Frontal cortex (tissue), 4 donors: ENCODE measurements around the gene EDN2. TPM values are rescaled to one million over a fixed set of nuclear protein-coding genes. Genes with fewer than 3 reads are reported as not detected.

Experiments used
- DNase-seq, 2 donors: peaks; one replicate each; pipeline ENCODE4 v3.0.0; 2012; ENCODE audit warnings: low spot score in 2 of 2
- FAIRE-seq: peaks from 2 replicates; lab custom pipeline; 2012; peaks lifted over from hg19 to GRCh38; lab: Jason Lieb, UNC
- total RNA-seq: library from RNA; depleted of rRNA; stranded (reverse); fragments of >200 nt; gene quantifications from one replicate; pipeline ENCODE4 v1.2.3, GENCODE V29; 2014
- donor health status: control.
- donor health status: control.
- donor health status: control.

The EDN2 gene
- not detected for total RNA-seq

DNA sequence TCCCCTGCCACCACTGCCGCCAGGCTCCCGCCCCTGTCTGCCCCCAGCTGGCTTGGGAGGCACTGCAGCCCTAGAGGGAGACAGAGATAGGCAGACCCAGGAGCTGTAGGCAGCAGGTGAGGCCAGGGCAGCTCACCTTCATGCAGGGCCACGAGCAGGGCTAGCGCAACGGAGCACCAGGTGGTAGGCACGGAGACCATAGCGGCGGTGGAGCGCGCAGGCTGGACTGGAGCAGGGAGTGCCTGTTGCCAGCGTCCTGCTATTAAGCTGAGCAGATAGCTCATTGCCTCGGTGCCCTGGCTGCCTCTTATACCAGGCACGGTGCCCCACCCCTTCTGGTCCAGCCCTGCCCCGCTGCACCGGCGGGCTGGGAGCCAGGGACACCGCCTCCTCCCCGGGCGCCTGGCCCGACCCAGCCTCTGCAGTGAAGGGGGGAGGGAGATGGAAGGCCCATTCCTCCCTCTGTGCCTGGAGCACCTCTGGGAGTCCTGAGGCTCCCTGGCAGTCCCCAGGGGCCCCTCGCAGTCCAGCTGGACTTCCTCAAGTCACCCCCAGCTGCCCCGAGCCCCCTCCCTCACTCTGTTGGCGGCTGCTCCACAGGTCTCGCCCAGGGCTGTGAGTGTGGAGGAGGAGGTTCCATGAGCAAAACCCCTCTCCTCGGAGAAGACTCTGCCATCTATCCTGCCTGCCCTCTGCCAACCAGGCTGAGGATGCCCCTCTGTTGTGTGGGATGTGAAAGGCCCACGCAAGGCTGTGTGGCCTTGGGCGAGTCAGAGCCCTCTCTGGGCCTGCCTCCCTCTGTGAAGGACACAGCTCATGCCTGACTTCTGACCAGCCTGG, at the start of gene EDN2:
TSS of gene EDN2 (minus strand) at position 282 of the 840 bp plus-strand sequence. CDS start at position 200, 82 bp downstream.
- FAIRE-seq (no peak), DNase-seq (no peak)

- DNase-seq (no peak), FAIRE-seq (no peak)
Observed at GRCh38 chr1:41533731-41534080, 49.2 kb upstream of the EDN2 start.

DNA sequence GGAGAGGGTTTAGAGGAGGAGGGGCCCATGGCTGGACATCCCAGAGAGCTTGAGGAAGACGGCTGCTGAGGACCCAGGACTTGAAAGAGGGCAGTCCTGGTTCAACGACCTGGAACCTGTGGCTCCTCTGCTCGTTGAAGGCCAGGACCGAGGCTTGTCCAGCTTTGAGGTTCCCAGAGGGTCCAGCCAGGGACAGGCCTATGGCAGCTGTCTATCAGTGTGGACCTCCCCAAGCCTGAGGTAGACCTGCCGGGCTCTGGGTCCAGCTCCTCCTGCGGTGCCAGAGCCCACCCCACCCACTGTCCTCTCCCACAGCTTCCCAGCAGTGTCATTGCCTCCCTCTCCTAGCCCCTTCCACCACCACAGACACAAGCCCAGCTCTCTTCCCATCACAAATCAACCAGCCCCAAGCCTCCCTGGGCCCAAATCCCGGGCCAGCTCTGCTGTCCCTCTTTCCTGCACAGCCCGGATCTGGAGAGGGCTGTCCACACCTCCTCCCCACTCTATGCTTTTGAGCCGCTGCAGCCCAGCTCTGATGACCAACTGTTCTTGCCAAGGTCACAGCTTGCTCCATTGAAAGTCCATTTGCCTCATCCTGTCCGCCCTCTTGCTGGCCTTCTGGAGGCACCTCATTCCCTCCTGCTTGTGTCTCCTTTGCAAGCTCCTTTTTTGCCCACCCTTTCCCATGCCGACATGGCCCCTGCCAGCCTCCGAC, 48.7 kb upstream of the EDN2 start:
- DNase-seq (no peak), FAIRE-seq (no peak)

DNA sequence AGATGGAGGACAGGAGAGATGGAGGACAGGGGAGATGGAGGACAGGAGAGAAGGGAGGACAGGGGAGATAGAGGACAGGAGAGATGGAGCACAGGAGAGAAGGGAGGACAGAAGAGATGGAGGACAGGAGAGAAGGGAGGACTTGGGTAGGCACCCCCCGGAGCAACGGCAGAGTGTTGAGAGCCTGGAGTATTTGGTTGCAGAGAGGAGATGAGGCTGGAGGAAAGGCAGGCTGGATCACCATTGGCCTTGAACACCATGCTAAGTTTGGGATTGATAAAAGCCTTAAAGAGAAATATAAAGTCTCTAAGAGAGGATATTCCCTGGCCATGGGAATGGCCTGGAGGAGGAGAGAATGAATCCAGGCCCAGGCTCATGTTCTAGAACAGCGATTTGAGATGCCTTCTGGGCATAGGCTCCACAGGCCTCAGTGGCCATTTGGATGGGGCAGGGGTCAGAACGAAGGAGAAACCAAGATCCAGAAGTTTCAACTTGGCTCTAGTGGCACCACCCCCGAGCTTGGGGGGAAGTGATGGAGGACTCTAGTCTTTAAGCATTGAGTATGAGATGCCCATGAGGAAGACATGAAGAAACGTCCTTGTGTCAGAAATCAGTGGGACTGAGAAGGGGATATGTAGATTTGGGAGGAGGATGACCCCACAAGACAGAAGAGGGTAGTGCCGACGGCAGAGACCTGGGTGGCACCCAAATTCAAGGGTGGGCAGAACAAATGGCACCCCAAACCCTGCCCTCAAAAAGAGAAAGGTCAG, 47.9 kb upstream of the EDN2 start:
- DNase-seq (no peak), FAIRE-seq (no peak)

- no peak for DNase-seq
- FAIRE-seq, result no peak
Observed at GRCh38 chr1:41530411-41530810, 45.9 kb upstream of the EDN2 start.

DNA sequence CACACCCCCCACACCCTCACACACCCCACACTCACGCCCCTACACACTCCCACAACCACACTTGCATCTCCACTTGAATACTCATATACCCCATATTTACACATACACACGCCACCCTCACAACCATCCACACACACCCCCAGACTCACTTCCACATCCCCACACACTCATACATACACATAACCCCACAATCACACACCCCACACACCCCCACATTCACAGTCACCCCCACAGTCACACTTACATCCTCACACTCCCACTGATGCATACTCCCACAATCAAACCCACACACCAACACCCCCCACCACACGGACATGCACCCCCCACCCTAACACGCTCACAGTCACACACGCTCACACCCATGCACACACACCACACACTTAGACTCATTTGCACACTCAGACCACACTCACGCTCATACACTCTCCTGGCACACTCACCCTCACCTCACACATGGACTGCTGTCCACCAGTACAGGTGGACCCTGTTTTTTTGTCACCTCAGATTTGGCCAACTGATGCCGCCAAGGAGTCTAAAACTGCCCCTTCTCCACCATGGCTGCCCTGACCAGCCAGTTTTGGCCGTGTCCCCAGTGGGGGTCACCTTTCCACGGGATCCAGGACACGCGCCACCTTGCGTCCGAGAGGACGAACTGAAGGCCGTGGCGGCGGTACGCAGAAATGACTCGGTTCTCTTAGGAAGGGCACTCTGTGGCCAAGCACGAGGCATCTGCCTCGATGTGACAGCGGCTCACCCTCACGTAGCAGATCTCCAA, 45.3 kb upstream of the EDN2 start:
- FAIRE-seq (no peak), DNase-seq (no peak)

GRCh38 chr1:41528726-41529605, 44.5 kb upstream of the EDN2 start:
- DNase-seq, result no peak
- no peak for FAIRE-seq

GRCh38 chr1:41528106-41528505, 43.6 kb upstream of the EDN2 start:
- FAIRE-seq (no peak), DNase-seq (no peak)

DNA sequence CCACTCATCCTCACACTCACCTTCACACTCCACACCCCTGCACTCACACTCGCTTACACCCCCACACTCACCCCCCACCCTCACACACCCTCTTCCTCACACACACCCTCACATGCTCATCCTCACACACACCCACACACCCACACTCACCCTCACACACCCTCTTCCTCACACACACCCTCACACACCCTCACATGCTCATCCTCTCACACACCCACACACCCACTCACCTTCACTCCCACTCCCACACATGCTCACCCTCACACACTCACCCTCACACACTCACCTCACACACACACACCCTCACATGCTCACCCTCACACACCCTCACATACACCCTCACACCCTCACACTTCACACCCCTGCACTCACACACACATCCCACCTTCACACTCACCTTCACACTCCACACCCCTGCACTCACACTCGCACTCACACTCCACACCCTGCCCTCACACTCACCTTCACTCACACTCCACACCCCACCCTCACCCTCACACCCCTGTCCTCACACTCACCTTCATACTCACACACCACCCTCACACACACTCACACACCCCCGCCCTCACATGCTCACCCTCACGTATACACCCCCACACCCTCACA, 42.6 kb upstream of the EDN2 start:
- FAIRE-seq, result no peak

GRCh38 chr1:41525891-41526587, 41.6 kb upstream of the EDN2 start:
- no peak for DNase-seq
- FAIRE-seq, result no peak

More for the DNA sequence above, 42.6 kb upstream of the EDN2 start:
- DNase-seq, result no peak

- FAIRE-seq, result no peak
- DNase-seq, result no peak
Observed at GRCh38 chr1:41524676-41525675, 40.5 kb upstream of the EDN2 start.

DNA sequence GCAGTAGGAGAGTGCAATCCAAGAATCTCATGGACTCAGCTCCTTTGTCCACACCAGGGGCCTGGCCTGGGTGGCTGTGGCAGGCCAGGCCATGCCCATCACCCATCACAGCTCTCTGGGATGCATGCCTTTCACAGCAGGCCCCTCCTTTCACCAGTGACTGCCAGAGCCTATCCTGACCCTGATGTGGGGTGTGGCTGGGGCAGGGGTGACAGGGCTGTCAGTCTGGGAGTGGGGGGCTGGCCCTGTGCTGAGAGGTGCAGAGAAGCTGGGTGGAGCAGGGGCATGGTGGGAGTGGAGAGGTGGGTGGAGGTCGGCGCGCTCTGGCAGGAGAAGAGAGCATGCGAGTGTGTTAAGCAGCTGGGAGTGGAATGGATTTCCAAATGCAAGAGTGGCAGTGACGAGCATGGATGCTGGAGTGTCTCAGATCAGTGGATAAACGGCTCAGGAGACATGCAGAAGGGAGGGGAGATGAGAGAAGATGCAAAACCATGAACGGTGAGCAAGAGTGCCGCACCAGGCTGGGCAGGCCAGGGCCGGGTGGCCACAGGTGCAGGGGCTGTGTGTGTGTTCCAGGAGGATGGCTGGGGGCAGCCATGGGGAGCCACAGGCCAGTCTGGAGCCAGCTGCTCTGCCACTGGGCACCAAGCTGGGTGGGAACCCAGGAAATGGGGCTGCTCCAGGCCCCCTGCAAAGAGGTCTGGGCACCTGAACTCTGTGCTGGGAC, 39.6 kb upstream of the EDN2 start:
- no peak for FAIRE-seq
- no peak for DNase-seq

GRCh38 chr1:41523071-41523470, 38.6 kb upstream of the EDN2 start:
- no peak for FAIRE-seq

DNA sequence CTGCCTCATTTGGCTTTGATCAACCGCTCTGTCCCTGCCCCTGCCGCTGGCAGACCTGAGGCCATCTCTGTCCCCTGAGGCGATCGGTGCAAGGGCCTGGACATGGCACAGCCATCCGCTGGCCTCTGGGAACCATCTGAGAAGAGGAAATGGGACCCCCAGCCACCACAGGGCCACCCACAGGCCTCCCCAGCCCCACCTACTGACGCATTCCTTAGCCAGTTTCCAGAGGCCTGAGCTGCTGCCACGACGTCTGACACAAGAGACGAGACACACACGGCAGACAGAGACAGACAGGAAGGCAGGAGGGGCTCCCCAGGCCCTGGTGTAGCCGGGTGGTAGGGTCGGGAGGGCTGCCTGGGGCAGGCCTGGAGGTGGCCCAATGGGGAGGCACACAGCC, 37.3 kb upstream of the EDN2 start:
- FAIRE-seq, result no peak
- no peak for DNase-seq

More at GRCh38 chr1:41523071-41523470, 38.6 kb upstream of the EDN2 start:
- no peak for DNase-seq

- DNase-seq (peak in 1 of 2 donors; percentile 20), FAIRE-seq (no peak)
Observed at GRCh38 chr1:41520951-41521752, 36.7 kb upstream of the EDN2 start.
